ENCODE data around the gene SIGMAR1.

SIGMAR1 gene

DNA sequence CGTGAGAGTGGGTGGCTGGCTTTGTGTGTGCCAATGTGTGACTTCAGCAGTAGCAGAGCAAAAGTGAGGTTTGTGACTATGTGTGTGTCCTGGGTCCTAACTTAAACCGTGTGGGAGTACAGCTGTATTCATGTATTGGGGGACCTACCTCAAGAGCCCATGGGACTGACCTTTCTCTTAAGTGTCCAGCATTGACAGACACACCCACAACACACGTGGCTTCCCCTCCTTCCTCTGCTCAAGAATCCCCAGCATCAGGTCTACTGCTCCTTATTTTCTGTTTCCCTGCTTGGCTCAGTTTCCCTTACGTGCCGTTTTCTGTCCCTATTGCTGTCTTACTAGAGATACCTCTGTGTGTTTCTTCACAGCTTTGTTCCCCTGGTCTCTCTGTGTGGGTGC, 15.0 kb upstream of the SIGMAR1 start:
- no peak overlapping the region for H3K9ac ChIP-seq (ENCODE audit: low read length)
- no peak overlapping the region for H3K4me2 ChIP-seq (ENCODE audit: low read depth, low read length, poor library complexity, severe bottlenecking)
- H3K27ac ChIP-seq (ENCODE audit: low read depth, low read length), result no peak overlapping the region
- H3K36me3 ChIP-seq (ENCODE audit: low read length), result no peaks in the 10 kb centered on the region
- TF ChIP-seq, protein P1, sequence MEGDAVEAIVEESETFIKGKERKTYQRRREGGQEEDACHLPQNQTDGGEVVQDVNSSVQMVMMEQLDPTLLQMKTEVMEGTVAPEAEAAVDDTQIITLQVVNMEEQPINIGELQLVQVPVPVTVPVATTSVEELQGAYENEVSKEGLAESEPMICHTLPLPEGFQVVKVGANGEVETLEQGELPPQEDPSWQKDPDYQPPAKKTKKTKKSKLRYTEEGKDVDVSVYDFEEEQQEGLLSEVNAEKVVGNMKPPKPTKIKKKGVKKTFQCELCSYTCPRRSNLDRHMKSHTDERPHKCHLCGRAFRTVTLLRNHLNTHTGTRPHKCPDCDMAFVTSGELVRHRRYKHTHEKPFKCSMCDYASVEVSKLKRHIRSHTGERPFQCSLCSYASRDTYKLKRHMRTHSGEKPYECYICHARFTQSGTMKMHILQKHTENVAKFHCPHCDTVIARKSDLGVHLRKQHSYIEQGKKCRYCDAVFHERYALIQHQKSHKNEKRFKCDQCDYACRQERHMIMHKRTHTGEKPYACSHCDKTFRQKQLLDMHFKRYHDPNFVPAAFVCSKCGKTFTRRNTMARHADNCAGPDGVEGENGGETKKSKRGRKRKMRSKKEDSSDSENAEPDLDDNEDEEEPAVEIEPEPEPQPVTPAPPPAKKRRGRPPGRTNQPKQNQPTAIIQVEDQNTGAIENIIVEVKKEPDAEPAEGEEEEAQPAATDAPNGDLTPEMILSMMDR (IDR thresholded peaks at IDR 0.05; ENCODE audit: insufficient read depth, low read length, poor library complexity, severe bottlenecking), result no peak
- no peak for TF ChIP-seq EZH2phosphoT487 (conservative IDR thresholded peaks at IDR 0.05; ENCODE audit: low read length)
- no peak overlapping the region for H2AFZ ChIP-seq (ENCODE audit: low read depth, low read length, severe bottlenecking)
- no peaks in the 10 kb centered on the region for H3K9me3 ChIP-seq (ENCODE audit: insufficient read depth, low read length)
- H3K79me2 ChIP-seq (ENCODE audit: insufficient read depth, low read length), result no peaks in the 10 kb centered on the region
- no peaks in the 10 kb centered on the region for H3K27me3 ChIP-seq (ENCODE audit: low read length)
- H3K4me3 ChIP-seq (ENCODE audit: insufficient read depth, low read length, poor library complexity, severe bottlenecking), result no peak overlapping the region
- no peaks in the 10 kb centered on the region for H3K9me2 ChIP-seq (replicated peaks; ENCODE audit: insufficient read depth, low read length)
- no peaks in the 10 kb centered on the region for H3F3A ChIP-seq (ENCODE audit: insufficient read depth)
- no peaks in the 10 kb centered on the region for H4K20me1 ChIP-seq (ENCODE audit: low read depth, low read length)

DNA sequence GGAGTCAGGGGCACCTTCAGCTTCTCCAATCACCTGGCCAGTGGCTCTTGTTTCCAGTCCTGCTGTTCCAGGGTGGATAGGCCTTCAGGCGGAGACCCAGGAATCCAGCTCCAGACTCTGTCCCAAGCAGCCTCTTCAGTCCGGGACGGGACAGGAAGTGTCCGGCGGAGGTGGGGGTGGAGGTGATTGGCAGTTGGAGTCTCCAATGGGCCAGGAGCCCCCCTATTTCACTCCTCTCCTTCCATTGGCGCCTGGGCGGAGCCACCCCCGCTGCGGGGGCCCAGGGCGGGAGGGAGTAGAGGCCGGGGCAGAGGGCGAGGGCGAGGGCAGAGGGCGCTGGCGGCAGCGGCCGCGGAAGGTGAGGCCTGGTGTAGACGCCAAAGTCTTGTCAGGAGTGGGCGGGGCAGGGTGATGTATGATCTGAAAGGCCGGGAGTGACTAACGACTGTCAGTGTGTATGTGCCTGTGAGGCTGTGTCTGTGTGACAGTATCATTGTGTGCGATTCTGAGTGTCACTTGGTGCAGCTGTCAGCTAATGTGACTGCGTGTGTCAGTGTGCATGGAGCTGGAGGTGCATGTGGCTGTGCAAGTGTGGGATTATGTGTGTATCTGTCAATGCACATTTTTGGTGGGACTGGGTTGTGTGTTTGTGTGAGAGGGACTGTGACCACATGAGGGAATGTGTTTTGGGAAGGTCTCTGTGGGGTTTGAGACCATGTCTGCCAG, 14.5 kb upstream of the SIGMAR1 start, which contains the start of gene IL11RA:
Gene IL11RA, plus strand, starts transcription at position 310 of the 726 bp plus-strand sequence. CDS start 3,033 bp downstream, outside the sequence.
- no peak within 1 kb of the TSS for H3K9ac ChIP-seq (ENCODE audit: low read length)
- no peaks in the 10 kb centered on the region for H3K9me2 ChIP-seq (replicated peaks; ENCODE audit: insufficient read depth, low read length)
- no peaks in the 10 kb centered on the region for H3K36me3 ChIP-seq (ENCODE audit: low read length)
- H2AFZ ChIP-seq (ENCODE audit: low read depth, low read length, severe bottlenecking), result no peak within 1 kb of the TSS
- H3F3A ChIP-seq (ENCODE audit: insufficient read depth), result no peaks in the 10 kb centered on the region
- H4K20me1 ChIP-seq (ENCODE audit: low read depth, low read length), result no peaks in the 10 kb centered on the region
- no peak within 1 kb of the TSS for H3K4me3 ChIP-seq (ENCODE audit: insufficient read depth, low read length, poor library complexity, severe bottlenecking)
- no peaks in the 10 kb centered on the region for H3K79me2 ChIP-seq (ENCODE audit: insufficient read depth, low read length)
- no peaks in the 10 kb centered on the region for H3K9me3 ChIP-seq (ENCODE audit: insufficient read depth, low read length)
- H3K27me3 ChIP-seq (ENCODE audit: low read length), result no peaks in the 10 kb centered on the region
- no peak within 1 kb of the TSS for H3K4me2 ChIP-seq (ENCODE audit: low read depth, low read length, poor library complexity, severe bottlenecking)
- H3K27ac ChIP-seq (ENCODE audit: low read depth, low read length), result no peak within 1 kb of the TSS
- TF ChIP-seq, protein P1 (IDR thresholded peaks at IDR 0.05; ENCODE audit: insufficient read depth, low read length, poor library complexity, severe bottlenecking), result no peak
- TF ChIP-seq EZH2phosphoT487 (conservative IDR thresholded peaks at IDR 0.05; ENCODE audit: low read length), result no peak

DNA sequence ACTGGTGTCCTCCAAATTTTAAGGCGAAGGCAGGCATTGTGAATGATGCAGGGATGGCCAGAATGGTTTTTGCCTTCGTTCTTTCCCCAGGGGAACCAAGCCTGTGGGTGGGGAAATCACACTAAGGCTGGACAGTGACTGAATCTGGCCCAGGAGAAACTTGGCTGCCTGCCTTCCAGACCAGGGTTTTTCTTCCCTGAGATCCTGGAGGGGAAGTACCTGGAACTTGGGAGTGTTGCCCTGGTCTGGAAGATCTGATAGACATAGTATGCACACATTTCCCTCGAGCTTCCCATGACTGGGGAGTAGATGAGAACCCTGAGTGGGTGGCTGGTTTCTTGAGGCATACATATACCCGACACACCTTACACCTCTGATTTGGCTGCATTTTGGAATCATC, 13.7 kb upstream of the SIGMAR1 start:
- Histone ChIP-seq H3K36me3 (ENCODE audit: low read length) (no peaks in the 10 kb centered on the region), H3K9me3 (ENCODE audit: insufficient read depth, low read length) (no peaks in the 10 kb centered on the region), H3K4me2 (ENCODE audit: low read depth, low read length, poor library complexity, severe bottlenecking) (no peak overlapping the region), H4K20me1 (ENCODE audit: low read depth, low read length) (no peaks in the 10 kb centered on the region), H3K9me2 (replicated peaks; ENCODE audit: insufficient read depth, low read length) (no peaks in the 10 kb centered on the region), H3K27ac (ENCODE audit: low read depth, low read length) (no peak overlapping the region), H3K79me2 (ENCODE audit: insufficient read depth, low read length) (no peaks in the 10 kb centered on the region), H2AFZ (ENCODE audit: low read depth, low read length, severe bottlenecking) (no peak overlapping the region), H3F3A (ENCODE audit: insufficient read depth) (no peaks in the 10 kb centered on the region), H3K4me3 (ENCODE audit: insufficient read depth, low read length, poor library complexity, severe bottlenecking) (no peak overlapping the region), H3K27me3 (ENCODE audit: low read length) (no peaks in the 10 kb centered on the region), H3K9ac (ENCODE audit: low read length) (no peak overlapping the region)
- TF ChIP-seq, protein P1 (IDR thresholded peaks at IDR 0.05; ENCODE audit: insufficient read depth, low read length, poor library complexity, severe bottlenecking), result no peak
- TF ChIP-seq EZH2phosphoT487 (conservative IDR thresholded peaks at IDR 0.05; ENCODE audit: low read length), result no peak

All from SU-DHL-6 (cell line).